Liver (tissue), 3 donors: ENCODE results near the gene ZFP62.
"Not testable (repeated sequence)": the region's sequence is repeated elsewhere in the genome, so short reads cannot be mapped to it uniquely, and the experiment has no call there.

Experiments
- EGR1 ChIP-seq, 2 donors: IDR thresholded peaks; 2 replicates each; pipeline ENCODE4 v1.6.1; 2016 to 2018; ENCODE audit warnings: antibody characterized with exemption in 2 of 2, low read depth in 2 of 2
- GABPA ChIP-seq, 2 donors: IDR thresholded peaks in 1 of 2; conservative IDR thresholded peaks in 1 of 2; 2 replicates each; pipeline ENCODE4 v1.6.1; 2016; ENCODE audit warnings: antibody characterized with exemption in 2 of 2, mild to moderate bottlenecking in 1 of 2, moderate library complexity in 1 of 2
- HNF4A ChIP-seq, 2 donors: conservative IDR thresholded peaks; 2 replicates each; pipeline ENCODE4 v1.6.1; 2016; ENCODE audit warnings: antibody characterized with exemption in 2 of 2, mild to moderate bottlenecking in 2 of 2
- JUND ChIP-seq, 2 donors: IDR thresholded peaks; 2 replicates each; pipeline ENCODE4 v1.6.1; 2016; ENCODE audit warnings: antibody characterized with exemption in 2 of 2
- RAD21 ChIP-seq, 2 donors: IDR thresholded peaks; 2 replicates each; pipeline ENCODE4 v1.6.1; 2016; ENCODE audit warnings: antibody characterized with exemption in 2 of 2, mild to moderate bottlenecking in 2 of 2
- SP1 ChIP-seq: IDR thresholded peaks from 2 replicates; pipeline ENCODE4 v1.6.1; 2018; ENCODE audit warnings: antibody characterized with exemption, mild to moderate bottlenecking
- YY1 ChIP-seq: IDR thresholded peaks from 2 replicates; pipeline ENCODE4 v1.6.1; 2016; ENCODE audit warnings: antibody characterized with exemption, mild to moderate bottlenecking
- TF ChIP-seq, protein P1 (sequence below): fragments of 150-350 bp; IDR thresholded peaks from 2 replicates; pipeline ENCODE4 v1.5.1; 2017; ENCODE audit warnings: improper control_type of control experiment, low read depth, low read length; ENCODE audit not compliant: missing input control
- TF ChIP-seq, protein P2 (sequence below): IDR thresholded peaks from 2 replicates; pipeline ENCODE4 v1.6.1; 2016; ENCODE audit warnings: antibody characterized with exemption
- TF ChIP-seq, protein P3 (sequence below): IDR thresholded peaks from 2 replicates; pipeline ENCODE4 v1.6.1; 2016; ENCODE audit warnings: antibody characterized with exemption, mild to moderate bottlenecking
- TF ChIP-seq, protein P4 (sequence below): IDR thresholded peaks from 2 replicates; pipeline ENCODE4 v1.6.1; 2016; ENCODE audit warnings: antibody characterized with exemption
- donor health status: healthy.
- donor health status: healthy.

DNA sequence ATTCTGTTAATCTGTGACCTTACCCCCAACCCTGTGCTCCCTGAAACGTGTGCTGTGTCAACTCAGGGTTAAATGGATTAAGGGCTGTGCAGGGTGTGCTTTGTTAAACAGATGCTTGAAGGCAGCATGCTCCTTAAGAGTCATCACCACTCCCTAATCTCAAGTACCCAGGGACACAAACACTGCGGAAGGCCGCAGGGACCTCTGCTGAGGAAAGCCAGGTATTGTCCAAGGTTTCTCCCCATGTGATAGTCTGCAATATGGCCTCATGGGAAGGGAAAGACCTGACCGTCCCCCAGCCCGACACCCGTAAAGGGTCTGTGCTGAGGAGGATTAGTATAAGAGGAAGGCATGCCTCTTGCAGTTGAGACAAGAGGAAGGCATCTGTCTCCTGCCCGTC, 33.7 kb downstream of the ZFP62 start:
- TF ChIP-seq, protein P1, sequence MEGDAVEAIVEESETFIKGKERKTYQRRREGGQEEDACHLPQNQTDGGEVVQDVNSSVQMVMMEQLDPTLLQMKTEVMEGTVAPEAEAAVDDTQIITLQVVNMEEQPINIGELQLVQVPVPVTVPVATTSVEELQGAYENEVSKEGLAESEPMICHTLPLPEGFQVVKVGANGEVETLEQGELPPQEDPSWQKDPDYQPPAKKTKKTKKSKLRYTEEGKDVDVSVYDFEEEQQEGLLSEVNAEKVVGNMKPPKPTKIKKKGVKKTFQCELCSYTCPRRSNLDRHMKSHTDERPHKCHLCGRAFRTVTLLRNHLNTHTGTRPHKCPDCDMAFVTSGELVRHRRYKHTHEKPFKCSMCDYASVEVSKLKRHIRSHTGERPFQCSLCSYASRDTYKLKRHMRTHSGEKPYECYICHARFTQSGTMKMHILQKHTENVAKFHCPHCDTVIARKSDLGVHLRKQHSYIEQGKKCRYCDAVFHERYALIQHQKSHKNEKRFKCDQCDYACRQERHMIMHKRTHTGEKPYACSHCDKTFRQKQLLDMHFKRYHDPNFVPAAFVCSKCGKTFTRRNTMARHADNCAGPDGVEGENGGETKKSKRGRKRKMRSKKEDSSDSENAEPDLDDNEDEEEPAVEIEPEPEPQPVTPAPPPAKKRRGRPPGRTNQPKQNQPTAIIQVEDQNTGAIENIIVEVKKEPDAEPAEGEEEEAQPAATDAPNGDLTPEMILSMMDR, result not testable (repeated sequence)
- TF ChIP-seq SP1; RAD21 (IDR thresholded peaks at IDR 0.05); EGR1 (IDR thresholded peaks at IDR 0.05; ENCODE audit: low read depth in 2 of 2); YY1; HNF4A (conservative IDR thresholded peaks at IDR 0.05); JUND (IDR thresholded peaks at IDR 0.05); GABPA (IDR thresholded peaks at IDR 0.05 in 1 of 2, conservative IDR thresholded peaks at IDR 0.05 in 1 of 2): not testable (repeated sequence)
- TF ChIP-seq, protein P2, sequence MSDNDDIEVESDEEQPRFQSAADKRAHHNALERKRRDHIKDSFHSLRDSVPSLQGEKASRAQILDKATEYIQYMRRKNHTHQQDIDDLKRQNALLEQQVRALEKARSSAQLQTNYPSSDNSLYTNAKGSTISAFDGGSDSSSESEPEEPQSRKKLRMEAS, result not testable (repeated sequence)
- TF ChIP-seq, protein P3, sequence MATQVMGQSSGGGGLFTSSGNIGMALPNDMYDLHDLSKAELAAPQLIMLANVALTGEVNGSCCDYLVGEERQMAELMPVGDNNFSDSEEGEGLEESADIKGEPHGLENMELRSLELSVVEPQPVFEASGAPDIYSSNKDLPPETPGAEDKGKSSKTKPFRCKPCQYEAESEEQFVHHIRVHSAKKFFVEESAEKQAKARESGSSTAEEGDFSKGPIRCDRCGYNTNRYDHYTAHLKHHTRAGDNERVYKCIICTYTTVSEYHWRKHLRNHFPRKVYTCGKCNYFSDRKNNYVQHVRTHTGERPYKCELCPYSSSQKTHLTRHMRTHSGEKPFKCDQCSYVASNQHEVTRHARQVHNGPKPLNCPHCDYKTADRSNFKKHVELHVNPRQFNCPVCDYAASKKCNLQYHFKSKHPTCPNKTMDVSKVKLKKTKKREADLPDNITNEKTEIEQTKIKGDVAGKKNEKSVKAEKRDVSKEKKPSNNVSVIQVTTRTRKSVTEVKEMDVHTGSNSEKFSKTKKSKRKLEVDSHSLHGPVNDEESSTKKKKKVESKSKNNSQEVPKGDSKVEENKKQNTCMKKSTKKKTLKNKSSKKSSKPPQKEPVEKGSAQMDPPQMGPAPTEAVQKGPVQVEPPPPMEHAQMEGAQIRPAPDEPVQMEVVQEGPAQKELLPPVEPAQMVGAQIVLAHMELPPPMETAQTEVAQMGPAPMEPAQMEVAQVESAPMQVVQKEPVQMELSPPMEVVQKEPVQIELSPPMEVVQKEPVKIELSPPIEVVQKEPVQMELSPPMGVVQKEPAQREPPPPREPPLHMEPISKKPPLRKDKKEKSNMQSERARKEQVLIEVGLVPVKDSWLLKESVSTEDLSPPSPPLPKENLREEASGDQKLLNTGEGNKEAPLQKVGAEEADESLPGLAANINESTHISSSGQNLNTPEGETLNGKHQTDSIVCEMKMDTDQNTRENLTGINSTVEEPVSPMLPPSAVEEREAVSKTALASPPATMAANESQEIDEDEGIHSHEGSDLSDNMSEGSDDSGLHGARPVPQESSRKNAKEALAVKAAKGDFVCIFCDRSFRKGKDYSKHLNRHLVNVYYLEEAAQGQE, result not testable (repeated sequence)
- TF ChIP-seq, protein P4, sequence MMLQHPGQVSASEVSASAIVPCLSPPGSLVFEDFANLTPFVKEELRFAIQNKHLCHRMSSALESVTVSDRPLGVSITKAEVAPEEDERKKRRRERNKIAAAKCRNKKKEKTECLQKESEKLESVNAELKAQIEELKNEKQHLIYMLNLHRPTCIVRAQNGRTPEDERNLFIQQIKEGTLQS, result not testable (repeated sequence)
